Esophagus squamous epithelium (tissue), 4 donors: Measurements from ENCODE around the gene DPY19L3.

Experiments
- CTCF ChIP-seq, 6 experiments: fragments of 450-650 bp in 4 of 6; fragments of 200-600 bp in 2 of 6; sonication (generic) in 2 of 6; IDR thresholded peaks; one replicate each; pipeline ENCODE4 v1.5.1; 2016 to 2019; ENCODE audit warnings: antibody characterized with exemption in 6 of 6, mild to moderate bottlenecking in 4 of 6, moderate library complexity in 4 of 6
- POLR2A ChIP-seq, 4 donors: fragments of 450-650 bp; IDR thresholded peaks; one replicate each; pipeline ENCODE4 v1.6.1; 2017; ENCODE audit warnings: antibody characterized with exemption in 4 of 4, mild to moderate bottlenecking in 4 of 4, moderate library complexity in 3 of 4

- no peak for TF ChIP-seq CTCF (IDR thresholded peaks at IDR 0.05)
- TF ChIP-seq POLR2A (IDR thresholded peaks at IDR 0.05): no peak
Measured at GRCh38 chr19:32442650-32443049, 37.1 kb downstream of the DPY19L3 start.
